A172 (cell line): ENCODE results near the gene APOO. TPM values are rescaled to one million over a fixed set of nuclear protein-coding genes. Genes with fewer than 3 reads are reported as not detected.

Experiments used
- DNase-seq: peaks from one replicate; pipeline ENCODE4 v3.0.0-alpha.2; 2015; ENCODE audit warnings: low spot score
- total RNA-seq: library from RNA; depleted of rRNA; stranded (reverse); fragments of >200 nt; shearing (Covaris generic); gene quantifications from 2 replicates; pipeline ENCODE4 v1.2.3, GENCODE V29; 2014; rRNA removed

The APOO gene
- 64.7 and 84.7 TPM in 2 replicates for total RNA-seq

DNA sequence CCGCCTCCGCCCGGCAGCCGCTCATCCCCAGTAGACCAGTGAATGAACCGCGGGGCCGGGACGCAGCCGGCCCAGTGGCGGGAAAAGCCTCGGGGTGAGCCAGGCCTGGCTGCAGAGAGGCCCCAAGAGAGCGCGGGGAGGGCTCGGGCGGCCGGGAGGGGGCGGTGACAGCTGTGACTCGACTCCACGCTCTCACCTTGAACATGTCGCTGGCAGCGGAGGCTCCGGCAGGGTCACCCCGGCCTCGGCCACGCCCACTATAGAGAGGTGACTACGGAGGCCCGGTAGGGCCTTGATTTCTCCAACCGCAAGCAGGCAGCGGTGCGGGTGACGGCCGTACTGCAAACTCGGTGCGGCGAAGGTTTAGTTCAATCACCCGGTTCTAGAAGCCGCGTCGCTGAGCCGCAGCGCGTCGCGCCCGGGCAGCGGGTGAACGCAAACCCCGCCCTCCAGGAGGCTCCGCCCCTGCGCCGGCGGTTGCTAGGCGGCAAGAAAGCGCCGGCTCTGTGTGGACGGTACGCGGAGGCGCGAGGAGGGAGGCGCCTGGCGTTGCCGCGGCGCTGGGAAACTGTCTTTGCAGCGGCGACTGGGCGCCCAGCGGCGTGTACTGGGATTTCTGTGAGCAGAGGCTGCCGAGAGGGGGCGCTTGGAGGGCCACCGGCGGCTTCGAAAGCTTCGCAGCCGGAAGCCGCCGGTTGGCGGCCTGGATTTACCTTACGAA lies at the start of gene APOO, which contains the start of gene CXorf58:
Gene APOO, minus strand, starts transcription at position 441 of the 721 bp plus-strand sequence. Its CDS starts 236 bp downstream, at position 205.
Gene CXorf58, plus strand, starts transcription at position 509 of the 721 bp plus-strand sequence. CDS start 2,297 bp downstream, outside the sequence.
- peak; percentile 91 for DNase-seq

- no peak for DNase-seq
Measured at GRCh38 chrX:23954396-23954795, 46.7 kb upstream of the APOO start.

- no peak for DNase-seq
Measured at GRCh38 chrX:23953908-23954269, 46.2 kb upstream of the APOO start.

DNA sequence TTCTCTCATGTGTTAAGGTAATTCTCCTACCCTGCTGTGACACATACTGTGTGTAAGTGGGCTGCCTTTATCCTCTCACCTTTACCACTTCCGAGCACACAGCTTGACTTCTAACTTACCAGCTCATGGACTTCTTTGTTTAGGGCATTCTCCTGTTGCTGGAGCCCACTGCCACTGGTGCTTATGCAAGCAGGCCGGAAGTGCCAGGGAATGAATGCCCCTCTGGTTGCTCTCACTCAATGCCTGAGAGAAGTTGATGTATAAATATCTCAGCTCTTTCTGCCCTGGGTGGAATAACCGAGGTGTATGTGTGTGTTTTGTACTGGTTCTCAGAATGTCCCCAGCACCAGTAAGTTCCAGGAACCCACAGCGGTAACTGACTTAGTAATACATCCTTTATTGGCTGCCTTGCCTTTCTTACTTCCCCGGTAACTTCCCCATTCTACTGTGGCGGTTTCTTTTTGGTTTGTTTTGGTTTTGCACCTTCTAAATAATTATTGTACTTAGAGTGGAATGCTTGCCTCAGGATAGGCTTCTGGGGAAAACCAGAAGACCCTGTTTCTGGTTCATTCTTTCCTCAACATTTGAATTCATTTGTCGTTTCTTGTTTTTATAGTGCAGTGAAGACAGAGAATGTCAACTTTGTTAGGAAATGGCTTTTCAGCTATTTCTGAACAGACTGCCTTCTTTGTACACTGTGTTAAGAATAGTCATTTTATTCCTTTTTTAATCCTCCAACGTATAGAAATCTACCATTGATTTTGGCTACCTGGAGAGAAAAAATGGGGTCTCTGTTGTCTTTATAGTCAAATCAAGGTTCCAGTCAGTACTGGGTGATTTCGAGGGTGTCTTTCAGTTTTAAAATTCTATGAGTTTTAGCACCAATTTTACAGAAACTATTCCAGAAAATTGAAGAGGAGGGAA lies 45.5 kb upstream of the APOO start:
- DNase-seq = peak; percentile 23

DNA sequence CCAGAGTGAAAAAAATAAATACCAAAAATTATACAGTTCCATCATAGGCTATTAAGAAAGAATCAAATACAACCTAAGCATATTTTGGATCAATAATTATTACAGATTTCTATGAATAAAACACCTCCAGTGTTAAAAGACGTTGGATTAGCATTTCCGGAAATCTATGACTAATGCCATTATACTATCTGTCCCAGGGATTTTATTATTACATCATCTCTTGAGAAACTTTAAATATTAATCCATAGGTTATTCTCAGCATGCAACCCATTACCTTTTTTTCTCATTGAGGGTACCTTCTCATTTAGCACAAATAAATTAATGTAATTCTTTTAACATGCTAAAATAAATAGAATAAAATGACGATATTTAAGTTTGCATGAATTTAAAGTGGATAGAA lies 44.7 kb upstream of the APOO start:
- no peak for DNase-seq

- DNase-seq = no peak
Measured at GRCh38 chrX:23945206-23945605, 37.5 kb upstream of the APOO start.

DNA sequence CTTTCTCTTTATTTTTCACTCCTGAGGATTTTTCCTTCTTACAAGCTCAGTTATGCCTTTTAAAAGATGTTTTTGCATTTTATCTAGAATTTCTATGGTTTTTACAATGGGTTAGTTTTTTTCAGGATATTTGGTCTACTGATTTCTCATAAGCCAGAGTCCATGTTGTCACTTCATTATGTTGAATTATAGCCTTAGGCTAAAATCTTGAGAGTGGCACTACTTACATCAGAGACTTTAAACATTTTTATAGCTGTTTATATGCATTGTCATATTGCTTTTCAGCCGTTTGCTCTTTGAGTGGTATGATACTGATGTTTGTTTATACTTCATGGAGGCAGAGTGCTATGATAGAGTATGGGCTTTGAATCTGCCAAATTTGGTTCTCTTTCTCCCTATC lies 36.5 kb upstream of the APOO start:
- no peak for DNase-seq

- no peak for DNase-seq
Measured at GRCh38 chrX:23939203-23939602, 31.5 kb upstream of the APOO start.

GRCh38 chrX:23938690-23939089 lies 31.0 kb upstream of the APOO start:
- DNase-seq = no peak

GRCh38 chrX:23937100-23937499 lies 29.4 kb upstream of the APOO start:
- no peak for DNase-seq

GRCh38 chrX:23936180-23936579 lies 28.4 kb upstream of the APOO start:
- DNase-seq = no peak

GRCh38 chrX:23935106-23935505 lies 27.4 kb upstream of the APOO start:
- no peak for DNase-seq

- no peak for DNase-seq
Measured at GRCh38 chrX:23932046-23932445, 24.3 kb upstream of the APOO start.

GRCh38 chrX:23930894-23931604 lies 23.3 kb upstream of the APOO start:
- no peak for DNase-seq

DNA sequence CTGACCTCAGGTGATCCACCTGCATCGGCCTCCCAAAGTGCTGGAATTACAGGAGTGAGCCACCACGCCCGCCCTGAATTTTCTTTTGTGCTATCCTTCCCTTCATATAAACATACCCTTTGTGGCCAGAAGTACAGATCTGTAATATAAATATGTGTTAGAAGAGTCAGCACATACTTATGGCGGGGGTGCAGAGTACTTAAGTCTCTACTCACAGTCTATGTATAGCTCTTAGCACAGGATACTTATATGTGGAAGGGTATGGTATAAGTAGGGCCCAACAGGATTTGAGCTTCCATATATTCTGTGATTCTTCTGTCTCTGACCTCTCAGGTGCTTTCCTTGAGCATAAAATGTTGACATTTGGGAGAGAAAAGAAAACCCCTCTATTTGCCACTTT lies 18.3 kb upstream of the APOO start:
- DNase-seq = no peak

- DNase-seq = no peak
Measured at GRCh38 chrX:23919706-23920320, 12.1 kb upstream of the APOO start.

GRCh38 chrX:23919148-23919547 lies 11.4 kb upstream of the APOO start:
- no peak for DNase-seq

GRCh38 chrX:23911126-23911835 lies 3.5 kb upstream of the APOO start:
- DNase-seq = no peak

DNA sequence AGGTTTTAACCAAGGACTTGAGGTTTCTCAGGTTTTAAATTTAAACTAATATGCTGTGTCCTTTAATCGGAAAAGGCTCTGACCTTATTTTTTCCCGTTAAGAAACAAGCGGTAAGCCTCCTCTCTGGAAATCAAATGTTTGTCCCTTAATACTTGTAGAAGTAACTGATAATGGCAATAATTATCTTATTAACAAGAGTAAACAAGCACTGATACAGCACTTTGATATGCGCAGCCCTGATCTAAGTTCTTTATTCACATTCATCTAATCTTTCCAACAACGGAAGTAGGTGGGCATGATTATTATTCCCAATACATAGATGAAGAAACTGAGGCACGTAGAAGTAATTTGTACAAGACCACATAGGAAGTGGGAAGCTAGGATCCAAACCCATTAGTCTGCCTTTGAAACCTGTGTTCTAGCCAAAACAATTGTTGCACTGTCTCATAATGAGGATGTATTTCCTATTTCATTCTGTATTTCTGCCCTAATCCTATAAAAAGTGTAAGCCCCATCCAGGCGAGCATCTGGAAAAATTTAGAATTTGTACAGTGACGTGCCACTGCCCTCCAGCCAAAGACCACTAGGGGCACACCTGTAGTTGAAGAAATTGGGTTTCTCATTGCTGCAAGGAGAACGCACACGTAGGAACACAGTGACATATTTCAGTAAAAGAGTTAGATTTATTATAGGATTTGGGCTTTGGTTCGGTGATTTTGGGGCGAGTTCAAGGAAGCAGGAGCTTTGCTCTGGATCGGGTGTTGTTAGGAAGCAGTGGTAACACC lies 674 bp upstream of the APOO start:
- DNase-seq = no peak

DNA sequence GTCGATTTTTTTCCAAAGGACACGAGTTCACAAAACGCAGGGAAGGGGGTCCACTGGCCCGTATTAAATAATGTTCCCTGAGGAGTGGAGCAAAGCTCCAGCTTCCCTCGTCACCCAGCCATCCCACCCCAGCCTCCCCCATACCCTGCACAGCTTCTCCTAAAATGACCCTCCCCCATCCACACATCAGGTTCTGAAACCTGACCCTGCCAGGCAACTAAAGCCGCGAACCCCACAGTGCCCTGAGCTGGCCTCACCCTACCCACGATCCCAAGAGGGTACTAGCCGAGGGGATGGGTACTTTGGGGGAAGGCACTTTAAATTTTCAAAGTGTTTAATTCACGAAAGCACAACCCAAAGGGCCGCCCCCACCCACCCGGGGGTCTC lies 634 bp downstream of the APOO start:
- DNase-seq = no peak
